Thyroid gland (tissue), 4 donors: Measurements from ENCODE around the gene CREG2. TPM values are rescaled to one million over a fixed set of nuclear protein-coding genes. Genes with fewer than 3 reads are reported as not detected.

Source experiments
- DNase-seq, 2 donors: peaks; one replicate each; pipeline ENCODE4 v3.0.0-alpha.2; 2019
- H3K27ac ChIP-seq, 3 donors: fragments of 200-600 bp; sonication (generic); 1 replicate in 2 of 3; 2 replicates in 1 of 3; pipeline ENCODE4 v1.5.1; 2016 to 2019; ENCODE audit warnings: mild to moderate bottlenecking in 1 of 3, moderate library complexity in 1 of 3
- H3K27me3 ChIP-seq: fragments of 200-600 bp; sonication (generic); one replicate; pipeline ENCODE4 v1.5.1; 2019
- H3K36me3 ChIP-seq, 2 donors: fragments of 200-600 bp; sonication (generic); one replicate each; pipeline ENCODE4 v1.5.1; 2016 to 2019
- H3K4me1 ChIP-seq, 2 donors: fragments of 200-600 bp; sonication (generic); one replicate each; pipeline ENCODE4 v1.5.1; 2017 to 2019
- H3K4me3 ChIP-seq, 3 donors: fragments of 200-600 bp; sonication (generic); replicated peaks in 1 of 3; 1 replicate in 2 of 3; 2 replicates in 1 of 3; pipeline ENCODE4 v1.5.1; 2016; ENCODE audit warnings: mild to moderate bottlenecking in 1 of 3
- H3K9me3 ChIP-seq: fragments of 200-600 bp; sonication (generic); one replicate; pipeline ENCODE4 v1.5.1; 2017
- POLR2A ChIP-seq, 2 donors: fragments of 450-650 bp; IDR thresholded peaks; one replicate each; pipeline ENCODE4 v1.6.1; 2017; ENCODE audit warnings: antibody characterized with exemption in 2 of 2, mild to moderate bottlenecking in 2 of 2, moderate library complexity in 1 of 2
- WGBS, 2 donors: methylation state at CpG; one replicate each; pipeline ENCODE4 v1.1.5; 2017; 5-methylcytosine and 5-hydroxymethylcytosine counted together
- intact Hi-C: fragments of 100-400 bp; cut with DNase I; formaldehyde crosslinking; loops from one replicate; pipeline ENCODE4 v1.15.1; 2023
- total RNA-seq, 4 donors: library from RNA; depleted of rRNA; stranded (reverse); fragments of >200 nt; gene quantifications; one replicate each; pipeline ENCODE4 v1.2.3, GENCODE V29; 2016
- TF ChIP-seq, protein P1 (sequence below), 6 experiments: fragments of 200-600 bp in 3 of 6; fragments of 450-650 bp in 3 of 6; sonication (generic) in 3 of 6; IDR thresholded peaks; one replicate each; pipeline ENCODE4 v1.5.1; 2016 to 2019; ENCODE audit warnings: antibody characterized with exemption in 6 of 6, mild to moderate bottlenecking in 2 of 6, inconsistent platforms in 1 of 6, moderate library complexity in 1 of 6

CREG2 gene
- total RNA-seq, 4 donors from 2014 or later, result not detected

DNA sequence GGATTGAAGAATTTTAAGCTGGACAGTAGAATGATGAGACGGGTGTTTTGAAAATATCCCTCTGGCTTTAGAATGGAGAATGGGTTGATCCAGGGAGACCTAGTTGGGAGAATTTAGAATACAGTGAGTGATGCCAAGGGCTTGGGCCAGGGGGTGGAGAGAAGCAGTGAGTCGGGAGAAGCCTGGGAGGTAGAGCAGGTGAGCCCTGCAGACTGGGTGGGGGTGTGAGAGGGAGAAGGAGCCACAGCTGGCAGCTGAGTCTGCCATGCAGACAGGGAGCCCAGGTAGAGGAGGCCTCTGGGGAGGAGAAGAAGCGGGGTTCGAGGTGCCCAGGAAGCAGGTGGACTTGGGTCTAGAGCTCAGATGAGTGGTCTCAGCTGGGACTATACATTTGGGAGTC is 18.2 kb downstream of the CREG2 start:
- no peak for DNase-seq
- no peaks in the 10 kb centered on the region for H3K36me3 ChIP-seq
- TF ChIP-seq POLR2A (IDR thresholded peaks at IDR 0.05), result no peak
- TF ChIP-seq, protein P1, sequence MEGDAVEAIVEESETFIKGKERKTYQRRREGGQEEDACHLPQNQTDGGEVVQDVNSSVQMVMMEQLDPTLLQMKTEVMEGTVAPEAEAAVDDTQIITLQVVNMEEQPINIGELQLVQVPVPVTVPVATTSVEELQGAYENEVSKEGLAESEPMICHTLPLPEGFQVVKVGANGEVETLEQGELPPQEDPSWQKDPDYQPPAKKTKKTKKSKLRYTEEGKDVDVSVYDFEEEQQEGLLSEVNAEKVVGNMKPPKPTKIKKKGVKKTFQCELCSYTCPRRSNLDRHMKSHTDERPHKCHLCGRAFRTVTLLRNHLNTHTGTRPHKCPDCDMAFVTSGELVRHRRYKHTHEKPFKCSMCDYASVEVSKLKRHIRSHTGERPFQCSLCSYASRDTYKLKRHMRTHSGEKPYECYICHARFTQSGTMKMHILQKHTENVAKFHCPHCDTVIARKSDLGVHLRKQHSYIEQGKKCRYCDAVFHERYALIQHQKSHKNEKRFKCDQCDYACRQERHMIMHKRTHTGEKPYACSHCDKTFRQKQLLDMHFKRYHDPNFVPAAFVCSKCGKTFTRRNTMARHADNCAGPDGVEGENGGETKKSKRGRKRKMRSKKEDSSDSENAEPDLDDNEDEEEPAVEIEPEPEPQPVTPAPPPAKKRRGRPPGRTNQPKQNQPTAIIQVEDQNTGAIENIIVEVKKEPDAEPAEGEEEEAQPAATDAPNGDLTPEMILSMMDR (IDR thresholded peaks at IDR 0.05), result no peak
- H3K9me3 ChIP-seq, result no peaks in the 10 kb centered on the region
- H3K4me3 ChIP-seq, result no peak overlapping the region
- intact Hi-C loops, result no loop called here
- H3K27ac ChIP-seq, result no peak overlapping the region
- 88 to 89% methylated on average over 4 of the region's 4 CpGs for WGBS, 2 donors
- no peaks in the 10 kb centered on the region for H3K4me1 ChIP-seq
- H3K27me3 ChIP-seq, result no peaks in the 10 kb centered on the region

DNA sequence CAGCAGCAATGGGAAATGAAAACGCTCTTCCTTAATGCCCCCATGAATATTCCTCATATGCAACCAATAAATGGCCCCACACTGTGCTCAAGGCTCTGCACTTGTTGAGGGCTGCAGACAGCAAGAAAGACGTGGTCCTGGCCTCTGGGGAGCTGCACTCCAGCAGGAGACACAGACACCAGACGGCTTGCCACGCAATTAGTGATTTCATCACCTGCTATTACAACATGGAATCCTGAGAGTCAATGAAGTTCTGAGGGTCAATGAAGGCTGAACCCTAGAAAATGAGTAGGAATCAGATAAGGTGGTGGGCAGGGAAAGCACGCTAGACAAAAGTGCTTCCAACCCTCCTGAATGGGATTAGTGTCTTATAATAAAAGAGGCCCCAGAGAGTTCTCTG is 18.9 kb downstream of the CREG2 start:
- DNase-seq, result no peak
- WGBS, 2 donors, result 79 to 90% methylated on average over 5 of the region's 5 CpGs
- no peak overlapping the region for H3K4me3 ChIP-seq
- H3K4me1 ChIP-seq, result no peaks in the 10 kb centered on the region
- intact Hi-C loops, result no loop called here
- H3K36me3 ChIP-seq, result no peaks in the 10 kb centered on the region
- TF ChIP-seq, protein P1 (IDR thresholded peaks at IDR 0.05), result no peak
- no peak for TF ChIP-seq POLR2A (IDR thresholded peaks at IDR 0.05)
- H3K9me3 ChIP-seq, result no peaks in the 10 kb centered on the region
- no peaks in the 10 kb centered on the region for H3K27me3 ChIP-seq
- no peak overlapping the region for H3K27ac ChIP-seq

DNA sequence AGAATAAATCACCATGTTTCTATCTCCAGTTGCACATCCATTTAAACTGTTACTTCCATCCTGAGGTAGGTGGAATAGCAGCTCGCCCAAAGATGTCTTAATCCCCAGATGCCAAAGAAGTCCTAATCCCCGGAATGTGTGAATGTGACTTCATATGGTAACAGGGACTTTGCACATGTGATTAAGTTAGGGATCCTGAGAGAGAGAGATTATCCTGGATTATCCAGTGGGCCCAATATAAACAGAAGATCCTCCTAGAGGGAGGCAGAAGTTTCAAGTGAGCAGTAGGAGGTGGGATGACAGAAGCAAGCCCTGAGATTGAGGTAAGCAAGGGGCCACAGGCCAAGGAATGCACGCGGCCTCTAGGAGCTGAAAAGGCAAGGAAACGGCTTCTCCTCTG is 19.8 kb downstream of the CREG2 start:
- no peaks in the 10 kb centered on the region for H3K9me3 ChIP-seq
- H3K4me1 ChIP-seq, result no peaks in the 10 kb centered on the region
- TF ChIP-seq, protein P1 (IDR thresholded peaks at IDR 0.05), result no peak
- TF ChIP-seq POLR2A (IDR thresholded peaks at IDR 0.05), result no peak
- no peak overlapping the region for H3K27ac ChIP-seq
- intact Hi-C loops, result no loop called here
- no peaks in the 10 kb centered on the region for H3K36me3 ChIP-seq
- H3K27me3 ChIP-seq, result no peaks in the 10 kb centered on the region
- DNase-seq, result no peak
- no peak overlapping the region for H3K4me3 ChIP-seq
- 89 to 90% methylated on average over 5 of the region's 5 CpGs for WGBS, 2 donors

DNA sequence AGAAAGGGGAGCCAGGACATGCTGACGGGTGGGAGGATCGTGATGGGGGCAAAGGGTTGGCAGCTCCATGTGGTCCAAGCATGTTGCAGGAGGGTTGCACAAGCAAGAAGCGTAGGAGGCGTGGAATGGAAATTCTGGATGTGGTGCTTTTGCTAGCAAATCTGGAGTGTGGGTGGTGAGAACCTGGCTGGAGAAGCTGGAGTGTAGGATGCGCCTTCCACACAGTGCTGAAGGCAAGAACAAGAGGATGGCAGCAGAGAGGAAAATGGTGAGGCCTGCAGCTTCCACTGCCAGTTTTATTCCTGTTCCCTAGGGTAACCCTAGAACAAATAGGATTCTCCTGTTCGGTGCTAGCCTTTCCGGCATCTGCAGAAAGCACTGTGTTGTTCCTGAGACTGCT is 22.4 kb downstream of the CREG2 start:
- TF ChIP-seq POLR2A (IDR thresholded peaks at IDR 0.05), result no peak
- TF ChIP-seq, protein P1 (IDR thresholded peaks at IDR 0.05), result no peak
- no peaks in the 10 kb centered on the region for H3K36me3 ChIP-seq
- H3K9me3 ChIP-seq, result no peaks in the 10 kb centered on the region
- no peak for DNase-seq
- H3K4me3 ChIP-seq, result no peak overlapping the region
- H3K27ac ChIP-seq, result no peak overlapping the region
- intact Hi-C loops, result no loop called here
- no peaks in the 10 kb centered on the region for H3K4me1 ChIP-seq
- 90 to 95% methylated on average over 7 of the region's 7 CpGs for WGBS, 2 donors
- no peaks in the 10 kb centered on the region for H3K27me3 ChIP-seq

DNA sequence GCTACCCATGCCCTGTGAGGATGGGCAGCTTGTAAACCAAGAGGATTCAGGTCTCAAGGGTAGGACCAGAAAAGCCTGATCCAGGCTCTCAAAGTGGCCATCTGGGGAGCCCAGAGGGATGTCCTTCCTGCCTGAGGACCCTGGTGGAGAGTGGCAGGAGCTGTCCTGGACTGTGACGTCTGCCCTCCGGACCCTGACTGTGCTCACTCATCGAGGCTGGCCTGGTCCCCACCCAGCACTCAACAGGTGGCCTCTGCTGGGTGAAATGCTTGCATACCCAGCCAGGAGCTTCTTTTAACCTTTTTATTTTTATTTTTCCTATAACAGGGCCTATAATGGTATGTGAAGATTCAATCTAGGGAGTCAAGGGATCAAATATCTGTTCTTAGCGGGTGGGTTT is 24.5 kb downstream of the CREG2 start:
- TF ChIP-seq, protein P1 (IDR thresholded peaks at IDR 0.05), result no peak
- TF ChIP-seq POLR2A (IDR thresholded peaks at IDR 0.05), result no peak
- intact Hi-C loops, result no loop called here

More for the DNA sequence above, 24.5 kb downstream of the CREG2 start:
- H3K4me3 ChIP-seq, result no peak overlapping the region
- 65 to 83% methylated on average over 2 to 4 of the region's 4 CpGs for WGBS, 2 donors
- no peaks in the 10 kb centered on the region for H3K27me3 ChIP-seq
- no peaks in the 10 kb centered on the region for H3K36me3 ChIP-seq
- no peak for DNase-seq
- H3K4me1 ChIP-seq, result no peaks in the 10 kb centered on the region
- H3K9me3 ChIP-seq, result no peaks in the 10 kb centered on the region
- H3K27ac ChIP-seq, result no peak overlapping the region
